HG03432 (cell line): ENCODE results near the gene ANGPTL2.
"Not testable (repeated sequence)": the region's sequence is repeated elsewhere in the genome, so short reads cannot be mapped to it uniquely, and the experiment has no call there.

ENCODE experiments used
- ATAC-seq: cut with Tn5 transposase; IDR thresholded peaks from one replicate; pipeline ENCODE4 v1.9.1; 2021; ENCODE audit warnings: mild to moderate bottlenecking, moderate library complexity; ENCODE audit not compliant: unreplicated experiment

The ANGPTL2 gene, protein sequence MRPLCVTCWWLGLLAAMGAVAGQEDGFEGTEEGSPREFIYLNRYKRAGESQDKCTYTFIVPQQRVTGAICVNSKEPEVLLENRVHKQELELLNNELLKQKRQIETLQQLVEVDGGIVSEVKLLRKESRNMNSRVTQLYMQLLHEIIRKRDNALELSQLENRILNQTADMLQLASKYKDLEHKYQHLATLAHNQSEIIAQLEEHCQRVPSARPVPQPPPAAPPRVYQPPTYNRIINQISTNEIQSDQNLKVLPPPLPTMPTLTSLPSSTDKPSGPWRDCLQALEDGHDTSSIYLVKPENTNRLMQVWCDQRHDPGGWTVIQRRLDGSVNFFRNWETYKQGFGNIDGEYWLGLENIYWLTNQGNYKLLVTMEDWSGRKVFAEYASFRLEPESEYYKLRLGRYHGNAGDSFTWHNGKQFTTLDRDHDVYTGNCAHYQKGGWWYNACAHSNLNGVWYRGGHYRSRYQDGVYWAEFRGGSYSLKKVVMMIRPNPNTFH

GRCh38 chr9:127122176-127123063 lies at the start of gene ANGPTL2:
TSS of gene ANGPTL2 (minus strand) at chr9:127122635. CDS start at chr9:127108731, 13,904 bp downstream.
- peak; percentile 53 for ATAC-seq

DNA sequence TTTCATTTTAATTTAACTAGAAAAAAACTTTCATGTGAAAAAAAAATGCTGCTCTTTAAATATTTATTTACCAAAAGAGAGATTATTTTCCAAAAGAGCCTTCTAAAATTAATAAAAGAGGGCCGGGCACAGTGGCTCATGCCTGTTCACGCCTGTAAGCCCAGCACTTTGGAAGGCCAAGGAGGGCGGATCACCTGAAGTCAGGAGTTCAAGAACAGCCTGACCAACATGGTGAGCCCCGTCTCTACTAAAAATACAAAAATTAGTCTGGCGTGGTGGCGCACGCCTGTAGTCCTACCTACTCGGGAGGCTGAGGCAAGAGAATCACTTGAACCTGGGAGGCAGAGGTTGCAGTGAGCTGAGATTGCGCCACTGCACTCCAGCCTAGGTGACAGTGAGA lies 48.9 kb upstream of the ANGPTL2 start:
- not testable (repeated sequence) for ATAC-seq

GRCh38 chr9:127170652-127171051 lies 48.2 kb upstream of the ANGPTL2 start:
- ATAC-seq: no peak

GRCh38 chr9:127170103-127170502 lies 47.7 kb upstream of the ANGPTL2 start:
- ATAC-seq: no peak

GRCh38 chr9:127169575-127169883 lies 47.1 kb upstream of the ANGPTL2 start:
- ATAC-seq: no peak

DNA sequence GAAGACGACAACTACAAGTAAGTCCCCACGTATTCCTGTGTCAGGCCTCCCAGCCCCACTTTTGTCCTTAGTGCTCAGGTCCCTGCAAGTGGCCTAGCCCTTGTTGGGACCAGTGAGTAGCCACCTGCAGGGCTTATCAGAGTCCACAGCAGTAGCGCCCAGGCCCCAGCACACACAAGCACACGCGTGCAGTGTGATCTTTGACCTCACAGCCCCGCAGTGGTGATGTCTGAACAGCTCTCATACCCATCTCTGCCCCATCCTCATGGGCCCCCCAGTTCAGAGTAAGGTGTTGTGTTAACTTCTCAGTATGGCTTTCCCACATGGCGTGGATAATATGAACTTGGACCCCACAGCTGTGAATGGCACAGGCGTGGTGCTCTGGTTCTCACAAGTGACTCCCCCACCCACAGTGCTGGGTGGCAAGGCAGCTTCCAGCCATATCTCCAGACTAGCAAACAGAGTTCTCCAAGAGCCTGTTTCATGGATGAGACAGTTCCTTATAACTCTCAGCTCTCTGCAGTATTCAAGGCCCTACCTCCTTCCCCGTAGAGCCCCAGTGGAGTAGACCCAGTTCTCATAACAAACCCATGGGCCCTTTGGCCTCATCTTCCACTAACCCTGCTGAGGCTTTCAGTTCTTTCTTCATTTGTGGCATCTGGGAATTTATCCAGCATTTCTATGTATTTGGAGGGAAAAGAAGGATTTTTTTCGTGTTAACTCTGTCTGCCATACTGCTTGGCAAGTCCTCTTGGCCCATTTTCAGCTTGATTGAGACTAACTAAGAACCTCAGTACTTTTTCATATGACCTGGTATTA lies 46.5 kb upstream of the ANGPTL2 start:
- ATAC-seq: no peak

- no peak for ATAC-seq
Measured at GRCh38 chr9:127167560-127168326, 45.3 kb upstream of the ANGPTL2 start.

DNA sequence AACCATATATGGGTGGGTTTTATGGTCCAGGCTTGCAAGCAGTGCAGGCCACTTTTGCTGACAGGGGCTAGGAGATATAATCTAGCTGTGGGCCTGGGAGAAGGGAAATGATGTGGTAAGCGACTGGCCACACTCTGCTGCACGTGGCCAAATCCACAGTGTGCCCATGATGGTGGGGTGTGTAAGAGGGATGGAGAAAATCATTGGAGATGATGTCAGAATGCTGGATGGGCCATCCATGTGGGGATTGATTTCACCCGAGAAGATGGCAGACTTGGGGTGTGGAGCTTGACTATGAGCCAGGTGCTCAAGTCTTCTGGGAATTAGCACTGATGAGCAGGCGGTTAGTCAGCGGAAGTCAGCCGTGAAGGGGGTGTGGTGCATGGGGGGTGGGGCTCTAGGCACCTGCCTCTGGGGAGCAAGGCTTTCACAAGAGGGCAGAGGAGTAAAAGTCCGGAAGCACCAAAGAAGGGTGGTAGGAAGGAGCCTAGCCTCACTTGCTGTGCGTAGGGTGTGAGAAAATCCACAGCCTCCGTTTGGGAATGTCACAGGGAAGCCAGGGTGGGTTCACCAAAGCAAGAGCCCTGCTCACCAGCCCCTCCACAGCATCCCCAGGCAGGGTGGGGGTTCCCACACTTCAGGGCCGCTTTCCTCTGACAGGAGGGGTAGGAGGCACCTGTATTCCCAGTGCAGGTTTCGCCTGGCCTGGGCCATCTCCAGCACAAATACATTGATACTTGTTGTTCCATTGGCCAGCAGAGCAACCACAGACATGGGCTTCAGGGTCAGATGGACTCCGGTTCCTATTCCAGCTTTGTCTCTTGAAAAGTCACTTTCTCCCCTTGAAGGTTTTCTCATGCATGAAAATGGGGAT lies 44.5 kb upstream of the ANGPTL2 start:
- peak; percentile 73 for ATAC-seq

DNA sequence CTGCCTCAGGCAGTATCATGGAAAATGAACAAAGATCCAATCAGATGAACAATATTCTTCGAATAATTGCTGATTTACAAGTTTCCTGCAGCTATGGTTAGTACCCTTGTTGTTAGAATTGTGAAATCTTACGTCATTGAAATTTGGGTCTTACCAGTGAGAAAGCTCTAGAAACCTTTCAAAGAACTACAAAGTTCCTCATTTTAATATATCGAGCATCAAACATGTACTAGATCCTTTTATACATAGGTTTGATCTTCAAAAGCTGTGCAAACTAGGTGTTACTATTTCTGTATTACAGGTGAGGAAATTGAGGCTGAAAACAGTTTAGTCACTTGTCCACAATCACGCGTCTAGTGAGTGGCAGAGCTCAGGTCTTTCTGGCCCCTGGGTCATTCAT lies 43.7 kb upstream of the ANGPTL2 start:
- ATAC-seq: no peak

- no peak for ATAC-seq
Measured at GRCh38 chr9:127165116-127165515, 42.7 kb upstream of the ANGPTL2 start.

- ATAC-seq: peak; percentile 34
Measured at GRCh38 chr9:127163409-127163808, 41.0 kb upstream of the ANGPTL2 start.

DNA sequence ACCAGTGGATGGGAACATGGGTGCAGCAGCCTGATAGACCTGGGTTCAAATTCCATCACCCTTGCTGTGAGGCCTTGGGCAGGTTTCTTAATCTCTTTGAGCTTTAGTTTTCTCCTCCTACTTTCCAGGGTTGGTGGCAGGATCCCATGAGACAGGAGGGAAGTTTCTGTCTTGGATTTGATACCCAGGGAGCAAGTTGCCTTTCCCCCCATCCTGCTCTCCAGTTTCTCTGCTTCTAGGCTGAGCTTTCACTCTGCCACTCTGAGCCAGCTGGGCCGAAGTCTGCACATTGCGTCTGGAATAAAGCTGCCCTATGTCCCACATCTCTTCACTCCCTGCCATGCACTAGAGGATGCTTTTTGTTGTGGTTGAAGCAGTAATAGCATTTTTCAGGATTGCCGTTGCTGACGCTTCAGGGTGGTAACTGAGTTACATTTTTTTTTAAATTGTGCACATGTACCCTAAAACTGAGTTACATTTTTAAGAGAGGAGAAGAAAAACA lies 40.5 kb upstream of the ANGPTL2 start:
- ATAC-seq: no peak

- no peak for ATAC-seq
Measured at GRCh38 chr9:127162046-127162863, 39.8 kb upstream of the ANGPTL2 start.

- ATAC-seq: no peak
Measured at GRCh38 chr9:127161081-127161624, 38.7 kb upstream of the ANGPTL2 start.

GRCh38 chr9:127159949-127160610 lies 37.6 kb upstream of the ANGPTL2 start:
- no peak for ATAC-seq

- no peak for ATAC-seq
Measured at GRCh38 chr9:127159325-127159801, 36.9 kb upstream of the ANGPTL2 start.

DNA sequence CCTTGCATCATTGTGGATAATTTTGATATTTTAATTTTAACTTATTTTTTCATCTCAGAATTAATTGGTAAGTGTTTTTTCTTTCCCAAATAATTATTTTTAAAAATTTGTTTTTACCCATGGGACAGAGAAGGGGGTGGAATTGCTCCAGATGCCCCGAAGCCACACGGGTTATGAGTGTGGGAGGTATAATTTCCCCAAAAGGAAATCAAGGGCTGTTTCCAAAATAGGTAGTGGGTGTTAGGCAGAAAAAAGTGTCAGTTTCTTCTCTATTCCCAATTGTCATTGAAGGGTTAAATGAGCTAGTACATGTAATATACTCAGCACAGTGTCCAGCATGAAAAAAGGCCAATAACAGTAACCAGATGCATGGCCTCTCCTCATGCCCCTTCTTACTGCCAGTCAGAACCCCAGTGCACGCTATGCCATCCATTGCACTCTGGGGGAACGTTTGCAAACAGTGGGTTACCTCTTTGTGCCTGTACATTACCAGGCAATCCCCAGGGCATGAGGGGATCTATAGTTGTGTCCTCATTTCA lies 36.4 kb upstream of the ANGPTL2 start:
- ATAC-seq: no peak
